ENCODE measurements around the gene ARHGEF17. TPM values are rescaled to one million over a fixed set of nuclear protein-coding genes. Genes with fewer than 3 reads are reported as not detected.

Gene ARHGEF17
- total and polyA plus RNA-seq, 4 donors = 2.6 to 12.6 (median 5.7) TPM

DNA sequence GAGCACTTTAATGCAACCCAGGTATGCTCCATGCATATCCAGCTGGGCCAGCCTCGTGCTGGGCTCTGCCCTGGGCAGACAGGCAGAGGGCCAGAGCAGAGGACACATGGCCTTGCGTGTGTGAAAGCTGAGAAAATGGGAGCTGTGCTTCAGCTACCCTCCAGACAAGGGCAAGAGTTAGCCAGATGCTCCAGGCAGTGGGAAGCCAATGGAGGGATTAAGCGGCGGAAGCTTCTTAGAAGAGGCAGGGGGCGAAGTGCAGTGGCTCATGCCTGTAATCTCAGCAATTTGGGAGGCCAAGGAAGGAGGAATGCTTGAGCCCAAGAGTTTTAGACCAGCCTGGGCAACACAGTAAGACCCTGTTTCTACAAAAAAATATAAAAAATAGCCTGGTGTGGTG, 9.8 kb upstream of the ARHGEF17 start:
- Histone ChIP-seq H3K4me1 (ENCODE audit: control insufficient read depth in 4 of 4, insufficient read depth in 4 of 4, low read length in 3 of 4) (no peaks in the 10 kb centered on the region), H3K9me3 (ENCODE audit: control insufficient read depth in 4 of 4, low read length in 3 of 4) (no peaks in the 10 kb centered on the region), H3K27ac (ENCODE audit: low read depth in 1 of 2, low read length in 2 of 2) (no peak overlapping the region), H3K9ac (ENCODE audit: low read depth in 1 of 2, low read length in 2 of 2) (no peak overlapping the region), H3K27me3 (ENCODE audit: control insufficient read depth in 4 of 4, insufficient read depth in 4 of 4, low read length in 3 of 4) (peaks cover 0 to 2% (median 0%) of the 10 kb centered on the region in 4 donors), H3K4me3 (ENCODE audit: low read depth in 1 of 3, low read length in 3 of 3) (no peak overlapping the region), H3K36me3 (ENCODE audit: control insufficient read depth in 4 of 4, insufficient read depth in 3 of 4, low read depth in 1 of 4, low read length in 3 of 4) (no peaks in the 10 kb centered on the region)
- WGBS = 91% methylated on average over 5 of the region's 5 CpGs
- no peak for DNase-seq (ENCODE audit: low spot score)
- TF ChIP-seq, protein P1, sequence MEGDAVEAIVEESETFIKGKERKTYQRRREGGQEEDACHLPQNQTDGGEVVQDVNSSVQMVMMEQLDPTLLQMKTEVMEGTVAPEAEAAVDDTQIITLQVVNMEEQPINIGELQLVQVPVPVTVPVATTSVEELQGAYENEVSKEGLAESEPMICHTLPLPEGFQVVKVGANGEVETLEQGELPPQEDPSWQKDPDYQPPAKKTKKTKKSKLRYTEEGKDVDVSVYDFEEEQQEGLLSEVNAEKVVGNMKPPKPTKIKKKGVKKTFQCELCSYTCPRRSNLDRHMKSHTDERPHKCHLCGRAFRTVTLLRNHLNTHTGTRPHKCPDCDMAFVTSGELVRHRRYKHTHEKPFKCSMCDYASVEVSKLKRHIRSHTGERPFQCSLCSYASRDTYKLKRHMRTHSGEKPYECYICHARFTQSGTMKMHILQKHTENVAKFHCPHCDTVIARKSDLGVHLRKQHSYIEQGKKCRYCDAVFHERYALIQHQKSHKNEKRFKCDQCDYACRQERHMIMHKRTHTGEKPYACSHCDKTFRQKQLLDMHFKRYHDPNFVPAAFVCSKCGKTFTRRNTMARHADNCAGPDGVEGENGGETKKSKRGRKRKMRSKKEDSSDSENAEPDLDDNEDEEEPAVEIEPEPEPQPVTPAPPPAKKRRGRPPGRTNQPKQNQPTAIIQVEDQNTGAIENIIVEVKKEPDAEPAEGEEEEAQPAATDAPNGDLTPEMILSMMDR (IDR thresholded peaks at IDR 0.05; ENCODE audit: low read depth, low read length, missing input control) = no peak
- TF ChIP-seq HNF4A (conservative IDR thresholded peaks at IDR 0.05) (no peak), NR2F2 (IDR thresholded peaks at IDR 0.05) (no peak)

DNA sequence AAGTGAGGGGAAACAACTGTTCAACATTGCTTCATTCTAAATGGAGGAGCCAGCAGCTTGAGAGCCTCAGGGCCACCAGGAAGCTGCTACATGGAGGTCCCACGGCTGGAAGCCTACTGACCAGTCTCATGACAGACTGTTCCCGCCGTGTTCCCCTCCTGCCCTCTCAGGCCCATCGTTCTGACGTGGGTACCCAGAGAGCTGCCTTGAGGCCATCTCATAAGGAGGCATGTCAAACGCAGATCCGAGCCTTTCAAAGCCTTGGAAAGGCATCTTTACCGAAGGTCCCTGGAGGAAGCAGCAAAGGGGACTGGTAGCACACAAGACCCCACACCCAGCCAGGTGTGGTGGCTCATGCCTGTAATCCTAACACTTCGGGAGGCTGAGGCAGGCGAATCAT, 8.3 kb upstream of the ARHGEF17 start:
- no peak overlapping the region for H3K4me3 ChIP-seq (ENCODE audit: low read depth in 1 of 3, low read length in 3 of 3)

More for the DNA sequence above, 8.3 kb upstream of the ARHGEF17 start:
- 91% methylated on average over 10 of the region's 10 CpGs for WGBS
- no peak for DNase-seq (ENCODE audit: low spot score)
- Histone ChIP-seq H3K36me3 (ENCODE audit: control insufficient read depth in 4 of 4, insufficient read depth in 3 of 4, low read depth in 1 of 4, low read length in 3 of 4) (no peaks in the 10 kb centered on the region), H3K9ac (ENCODE audit: low read depth in 1 of 2, low read length in 2 of 2) (no peak overlapping the region), H3K27ac (ENCODE audit: low read depth in 1 of 2, low read length in 2 of 2) (no peak overlapping the region), H3K9me3 (ENCODE audit: control insufficient read depth in 4 of 4, low read length in 3 of 4) (no peaks in the 10 kb centered on the region), H3K27me3 (ENCODE audit: control insufficient read depth in 4 of 4, insufficient read depth in 4 of 4, low read length in 3 of 4) (peaks cover 0 to 2% (median 0%) of the 10 kb centered on the region in 4 donors), H3K4me1 (ENCODE audit: control insufficient read depth in 4 of 4, insufficient read depth in 4 of 4, low read length in 3 of 4) (no peaks in the 10 kb centered on the region)
- TF ChIP-seq, protein P2, sequence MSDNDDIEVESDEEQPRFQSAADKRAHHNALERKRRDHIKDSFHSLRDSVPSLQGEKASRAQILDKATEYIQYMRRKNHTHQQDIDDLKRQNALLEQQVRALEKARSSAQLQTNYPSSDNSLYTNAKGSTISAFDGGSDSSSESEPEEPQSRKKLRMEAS (IDR thresholded peaks at IDR 0.05) = no peak
- TF ChIP-seq RXRA (IDR thresholded peaks at IDR 0.05) (no peak), TAF1 (conservative IDR thresholded peaks at IDR 0.05) (no peak), YY1 (IDR thresholded peaks at IDR 0.05) (no peak), SP1 (IDR thresholded peaks at IDR 0.05) (no peak), FOXA1 (IDR thresholded peaks at IDR 0.05) (no peak), ZBTB33 (IDR thresholded peaks at IDR 0.05) (no peak), GABPA (IDR thresholded peaks at IDR 0.05 in 1 of 2, conservative IDR thresholded peaks at IDR 0.05 in 1 of 2) (no peak), NR2F2 (IDR thresholded peaks at IDR 0.05) (no peak), REST (IDR thresholded peaks at IDR 0.05) (no peak), HNF4A (conservative IDR thresholded peaks at IDR 0.05) (no peak), ATF3 (IDR thresholded peaks at IDR 0.05) (no peak), FOXA2 (IDR thresholded peaks at IDR 0.05) (no peak), JUND (IDR thresholded peaks at IDR 0.05) (no peak), RAD21 (IDR thresholded peaks at IDR 0.05) (no peak), EGR1 (IDR thresholded peaks at IDR 0.05; ENCODE audit: low read depth in 2 of 2) (no peak)
- TF ChIP-seq, protein P1 (IDR thresholded peaks at IDR 0.05; ENCODE audit: low read depth, low read length, missing input control) = no peak

All from liver (tissue), 9 donors.